Pancreas (tissue), 10 donors: Measurements from ENCODE around the gene MAPK10. TPM values are rescaled to one million over a fixed set of nuclear protein-coding genes. Genes with fewer than 3 reads are reported as not detected.
"Not testable (repeated sequence)": the region's sequence is repeated elsewhere in the genome, so short reads cannot be mapped to it uniquely, and the experiment has no call there.

ENCODE experiments used
- ATAC-seq, 4 donors: fragments of 200-7000 bp; cut with Tn5 transposase; one replicate each; pipeline versions ENCODE4 v1.8.0 to v1.9.1; 2020; ENCODE audit warnings: mild to moderate bottlenecking in 4 of 4, moderate library complexity in 4 of 4
- DNase-seq, 6 donors: peaks; one replicate each; pipeline ENCODE4 v3.0.0-alpha.2; 2020
- FAIRE-seq: peaks from 2 replicates; lab custom pipeline; 2012; peaks lifted over from hg19 to GRCh38; lab: Jason Lieb, UNC
- H3K27ac ChIP-seq, 4 donors: fragments of 200-600 bp; sonication (generic); 1 replicate in 3 of 4; 2 replicates in 1 of 4; pipeline versions ENCODE4 v1.5.0 to v1.8.0; 2020
- H3K27me3 ChIP-seq, 4 donors: fragments of 200-600 bp; one replicate each; pipeline ENCODE4 v1.8.0; 2021
- H3K36me3 ChIP-seq, 3 donors: fragments of 200-600 bp; sonication (generic) in 1 of 3; one replicate each; pipeline versions ENCODE4 v1.5.0 to v1.8.0; 2020 to 2021
- H3K4me1 ChIP-seq, 3 donors: fragments of 200-600 bp; one replicate each; pipeline ENCODE4 v1.8.0; 2021
- H3K4me3 ChIP-seq, 4 donors: fragments of 200-600 bp; sonication (generic) in 2 of 4; one replicate each; pipeline versions ENCODE4 v1.5.0 to v1.8.0; 2020 to 2021
- H3K9me3 ChIP-seq, 4 donors: fragments of 200-600 bp; one replicate each; pipeline ENCODE4 v1.8.0; 2021
- WGBS, 2 donors: extraction: QIAGEN DNeasy Blood & Tissue Kit; methylation state at CpG; one replicate each; pipeline ENCODE4 v1.1.7; 2013; 5-methylcytosine and 5-hydroxymethylcytosine counted together
- intact Hi-C, 3 donors: fragments of 100-400 bp; cut with DNase I; formaldehyde crosslinking; loops; one replicate each; pipeline versions ENCODE4 v1.11.1 to v1.14.2; 2022
- polyA plus RNA-seq, 2 donors: library from polyadenylated mRNA; stranded (reverse); fragments of 200-250 nt; gene quantifications; one replicate each; pipeline ENCODE4 v1.2.3, GENCODE V29; 2013
- total RNA-seq, 6 donors: library from RNA; stranded (reverse); fragmentation: NEBNext Ultra II Directional in 4 of 6; extraction: Animal tissue kit (Norgen Biotek cat#: 25700) in 4 of 6; gene quantifications; one replicate each; pipeline versions ENCODE4 v1.2.1 to v1.2.4, GENCODE V29; 2021 to 2023
- TF ChIP-seq, protein P1 (sequence below), 4 donors: fragments of 200-600 bp; sonication (generic) in 3 of 4; IDR thresholded peaks; one replicate each; pipeline versions ENCODE4 v1.5.0 to v1.8.0; 2021; ENCODE audit warnings: antibody characterized with exemption in 4 of 4
- donor health status: healthy with polysubstance abuse.
- donor health status: DM: no; HTN: no; CAD: no; lungs with moderate emphysema.
- donor health status: DM: no; HTN: no; CAD: no.
- donor health status: control.
- donor health status: control.
- donor health status: Bipolar disorder and iron deficiency.
- donor health status: DM: yes; HTN: yes; CAD: no.
- donor health status: DM: no; HTN: no; CAD: no.
- donor health status: DM: no; HTN: no; CAD: no.
- donor health status: DM: yes; HTN: yes; CAD: no.

The MAPK10 gene
- total and polyA plus RNA-seq, 8 donors: 5.1 to 20.7 (median 9.9) TPM

DNA sequence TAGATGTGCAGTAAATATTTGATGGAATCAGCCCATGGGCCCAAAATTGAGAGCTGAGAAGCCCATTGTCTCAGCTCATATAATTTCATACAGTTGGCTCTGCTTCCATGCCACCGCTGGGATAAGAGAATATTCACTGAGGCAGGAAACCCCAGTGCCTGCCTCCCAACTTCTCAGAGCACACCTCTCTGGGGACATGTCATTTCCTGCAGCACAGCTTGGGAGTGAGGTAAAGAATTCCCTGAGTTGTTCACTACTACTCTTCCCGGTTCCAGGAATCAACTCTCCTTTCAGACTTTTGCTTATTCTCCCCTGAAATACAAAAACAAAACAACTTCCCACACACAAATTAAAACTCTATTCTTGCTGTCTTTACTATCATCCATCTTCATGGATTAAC is 389.3 kb downstream of the MAPK10 start:
- Histone ChIP-seq H3K4me1 (no peaks in the 10 kb centered on the region), H3K27ac (no peak overlapping the region), H3K27me3 (no peaks in the 10 kb centered on the region), H3K4me3 (no peak overlapping the region), H3K36me3 (peaks cover 0 to 5% (median 0%) of the 10 kb centered on the region in 3 donors), H3K9me3 (no peaks in the 10 kb centered on the region)
- intact Hi-C loops: no loop called here
- WGBS, 2 donors: 76 to 77% methylated on average over 2 of the region's 2 CpGs
- TF ChIP-seq, protein P1, sequence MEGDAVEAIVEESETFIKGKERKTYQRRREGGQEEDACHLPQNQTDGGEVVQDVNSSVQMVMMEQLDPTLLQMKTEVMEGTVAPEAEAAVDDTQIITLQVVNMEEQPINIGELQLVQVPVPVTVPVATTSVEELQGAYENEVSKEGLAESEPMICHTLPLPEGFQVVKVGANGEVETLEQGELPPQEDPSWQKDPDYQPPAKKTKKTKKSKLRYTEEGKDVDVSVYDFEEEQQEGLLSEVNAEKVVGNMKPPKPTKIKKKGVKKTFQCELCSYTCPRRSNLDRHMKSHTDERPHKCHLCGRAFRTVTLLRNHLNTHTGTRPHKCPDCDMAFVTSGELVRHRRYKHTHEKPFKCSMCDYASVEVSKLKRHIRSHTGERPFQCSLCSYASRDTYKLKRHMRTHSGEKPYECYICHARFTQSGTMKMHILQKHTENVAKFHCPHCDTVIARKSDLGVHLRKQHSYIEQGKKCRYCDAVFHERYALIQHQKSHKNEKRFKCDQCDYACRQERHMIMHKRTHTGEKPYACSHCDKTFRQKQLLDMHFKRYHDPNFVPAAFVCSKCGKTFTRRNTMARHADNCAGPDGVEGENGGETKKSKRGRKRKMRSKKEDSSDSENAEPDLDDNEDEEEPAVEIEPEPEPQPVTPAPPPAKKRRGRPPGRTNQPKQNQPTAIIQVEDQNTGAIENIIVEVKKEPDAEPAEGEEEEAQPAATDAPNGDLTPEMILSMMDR (IDR thresholded peaks at IDR 0.05): no peak
- FAIRE-seq (no peak), DNase-seq (no peak), ATAC-seq (no peak)

DNA sequence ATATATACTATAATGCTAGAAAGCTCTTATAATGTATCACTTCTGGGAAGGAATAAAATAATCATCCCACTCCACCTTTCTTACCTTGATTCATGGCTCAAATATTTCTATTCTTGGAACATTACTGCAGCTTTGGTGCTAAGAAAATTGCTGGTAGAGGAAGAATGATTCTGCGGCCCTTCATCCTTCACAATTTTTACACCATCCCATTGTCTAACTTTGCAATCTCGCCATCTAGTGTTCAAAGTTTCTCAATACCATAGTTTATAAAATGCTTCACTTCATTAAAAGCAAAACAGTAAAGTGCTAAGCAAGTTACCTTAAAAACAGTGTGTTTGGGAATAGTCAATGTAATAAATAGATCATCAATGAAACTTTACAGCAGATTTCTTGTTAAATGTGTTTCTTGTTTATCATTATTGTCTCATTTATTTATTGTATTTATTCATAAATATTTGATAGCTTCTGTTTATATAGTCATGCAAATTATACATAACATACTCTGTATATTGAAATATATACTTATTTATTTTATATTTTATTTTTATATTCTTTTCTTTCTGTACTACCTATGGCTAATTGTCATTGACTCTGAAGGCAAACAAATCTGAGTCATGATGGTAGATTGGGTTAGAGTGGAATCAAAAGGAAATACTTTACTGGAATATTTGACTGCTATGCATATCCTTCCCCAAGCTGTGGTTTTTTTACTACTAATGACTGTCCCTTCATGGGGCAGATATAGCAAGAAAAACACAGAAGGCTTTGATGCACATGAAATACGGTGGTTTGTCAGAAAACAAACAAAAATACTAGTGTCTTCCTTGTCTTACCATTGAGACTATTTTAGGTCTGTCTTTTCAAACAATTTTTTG is 390.7 kb downstream of the MAPK10 start:
- no peaks in the 10 kb centered on the region for H3K36me3 ChIP-seq
- 34 to 37% methylated on average over 3 of the region's 3 CpGs for WGBS, 2 donors
- TF ChIP-seq, protein P1 (IDR thresholded peaks at IDR 0.05): peak in 3 of 4 donors; percentile 21 to 39 (median 37)
- FAIRE-seq (peak; percentile 97), ATAC-seq (peak; percentile 58 to 86 (median 83)), DNase-seq (no peak)
- H3K4me1 ChIP-seq: no peaks in the 10 kb centered on the region
- no peaks in the 10 kb centered on the region for H3K9me3 ChIP-seq
- no peak overlapping the region for H3K27ac ChIP-seq
- H3K4me3 ChIP-seq: no peak overlapping the region
- intact Hi-C loops: no loop called here
- no peaks in the 10 kb centered on the region for H3K27me3 ChIP-seq

GRCh38 chr4:85967872-85968271 is 392.0 kb downstream of the MAPK10 start:
- WGBS, 2 donors: 65 to 79% methylated on average over 2 of the region's 2 CpGs
- TF ChIP-seq, protein P1 (IDR thresholded peaks at IDR 0.05): no peak
- H3K4me1 ChIP-seq: peaks cover 0 to 1% (median 0%) of the 10 kb centered on the region in 3 donors
- DNase-seq (no peak), FAIRE-seq (no peak), ATAC-seq (peak in 2 of 4 donors; percentile 5 to 26)
- peak overlapping the region in 1 of 4 donors; percentile 20 for H3K27ac ChIP-seq
- H3K9me3 ChIP-seq: no peaks in the 10 kb centered on the region
- intact Hi-C loops: no loop called here
- H3K36me3 ChIP-seq: no peaks in the 10 kb centered on the region
- no peaks in the 10 kb centered on the region for H3K27me3 ChIP-seq
- no peak overlapping the region for H3K4me3 ChIP-seq

GRCh38 chr4:85966373-85966772 is 393.5 kb downstream of the MAPK10 start:
- WGBS, 2 donors: 42 to 55% methylated on average over 2 of the region's 2 CpGs
- FAIRE-seq (no peak), ATAC-seq (no peak), DNase-seq (no peak)
- H3K9me3 ChIP-seq: no peaks in the 10 kb centered on the region
- H3K27me3 ChIP-seq: no peaks in the 10 kb centered on the region
- H3K27ac ChIP-seq: no peak overlapping the region
- intact Hi-C loops: no loop called here
- peaks cover 0 to 6% (median 0%) of the 10 kb centered on the region in 3 donors for H3K4me1 ChIP-seq
- H3K4me3 ChIP-seq: no peak overlapping the region
- TF ChIP-seq, protein P1 (IDR thresholded peaks at IDR 0.05): no peak
- H3K36me3 ChIP-seq: no peaks in the 10 kb centered on the region

- 89 to 90% methylated on average over 1 of the region's 1 CpG for WGBS, 2 donors
- no peak for ATAC-seq
- Histone ChIP-seq H3K27me3 (no peaks in the 10 kb centered on the region), H3K36me3 (no peaks in the 10 kb centered on the region), H3K27ac (no peak overlapping the region), H3K4me3 (no peak overlapping the region), H3K4me1 (peaks cover 0 to 6% (median 0%) of the 10 kb centered on the region in 3 donors), H3K9me3 (no peaks in the 10 kb centered on the region)
- TF ChIP-seq, protein P1 (IDR thresholded peaks at IDR 0.05): no peak
- intact Hi-C loops: no loop called here
- DNase-seq: no peak
- no peak for FAIRE-seq
Observed at GRCh38 chr4:85965529-85965928, 394.3 kb downstream of the MAPK10 start.

GRCh38 chr4:85965017-85965416 is 394.8 kb downstream of the MAPK10 start:
- FAIRE-seq, H3K4me1 ChIP-seq, H3K9me3 ChIP-seq, ATAC-seq, H3K4me3 ChIP-seq, intact Hi-C loops, H3K36me3 ChIP-seq, DNase-seq, H3K27me3 ChIP-seq, H3K27ac ChIP-seq: not testable (repeated sequence)
- 96 to 98% methylated on average over 4 of the region's 4 CpGs for WGBS, 2 donors
